NCI-H187 (cell line): ENCODE measurements around the gene NTSR2.

Experiments used
- DNase-seq, 2 experiments: peaks; one replicate each; lab custom pipeline; 2025; lab: John Stamatoyannopoulos, UW

Gene NTSR2

DNA sequence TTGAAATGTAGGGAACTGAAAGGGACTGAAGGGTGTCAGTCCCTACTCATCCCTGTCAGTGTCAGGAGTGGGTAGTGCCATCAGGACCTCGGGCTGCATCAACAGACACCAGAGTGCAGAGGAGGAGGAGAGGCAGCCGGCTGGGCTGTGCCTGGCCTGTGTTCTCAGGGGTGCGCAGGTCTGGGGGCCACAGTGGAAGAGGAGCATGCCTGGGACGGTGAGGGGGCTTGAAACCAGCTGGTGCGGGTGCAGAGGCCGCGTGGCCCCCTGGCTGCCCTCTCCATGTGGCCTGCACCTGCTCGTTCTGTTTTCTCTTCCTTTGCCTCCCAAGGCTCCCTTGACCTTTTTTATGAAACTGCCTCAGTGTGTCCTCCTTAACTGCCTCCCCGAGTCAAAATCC, 41.3 kb downstream of the NTSR2 start:
- no peak for DNase-seq

DNA sequence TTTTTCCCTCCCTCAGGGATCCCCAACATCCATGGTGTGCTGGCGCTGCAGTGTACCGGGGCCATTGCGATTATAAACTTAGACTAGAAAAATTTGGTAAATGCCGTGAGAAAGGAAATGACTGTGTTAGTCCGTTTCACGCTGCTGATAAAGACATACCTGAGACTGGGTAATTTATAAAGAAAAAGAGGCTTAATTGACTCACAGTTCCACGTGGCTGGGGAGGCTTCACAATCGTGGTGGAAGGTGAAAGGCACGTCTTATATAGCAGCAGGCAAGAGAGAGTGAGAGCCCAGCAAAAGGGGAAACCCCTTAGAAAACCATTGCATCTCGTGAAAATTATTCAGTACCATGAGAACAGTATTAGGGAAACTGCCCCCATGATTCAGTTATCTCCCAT, 44.3 kb downstream of the NTSR2 start:
- DNase-seq = no peak

DNA sequence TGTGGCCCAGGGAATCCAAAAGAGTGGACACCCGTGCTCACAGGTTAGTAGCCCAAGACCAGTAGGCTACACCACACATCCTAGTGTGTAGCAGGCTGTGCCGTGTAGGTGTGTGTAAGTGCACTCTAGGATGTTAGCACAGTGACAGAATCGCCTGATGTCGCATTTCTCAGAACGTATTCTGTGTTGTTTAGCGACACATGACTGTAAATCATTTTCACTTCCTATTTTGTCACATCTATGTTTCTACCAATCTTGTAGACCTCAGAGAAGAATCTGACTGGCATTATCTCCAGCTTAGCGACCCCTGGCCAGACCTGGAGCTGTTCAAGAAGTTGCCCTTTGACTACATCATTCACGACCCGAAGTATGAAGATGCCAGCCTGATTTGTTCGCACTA, 45.1 kb downstream of the NTSR2 start:
- DNase-seq = no peak

DNA sequence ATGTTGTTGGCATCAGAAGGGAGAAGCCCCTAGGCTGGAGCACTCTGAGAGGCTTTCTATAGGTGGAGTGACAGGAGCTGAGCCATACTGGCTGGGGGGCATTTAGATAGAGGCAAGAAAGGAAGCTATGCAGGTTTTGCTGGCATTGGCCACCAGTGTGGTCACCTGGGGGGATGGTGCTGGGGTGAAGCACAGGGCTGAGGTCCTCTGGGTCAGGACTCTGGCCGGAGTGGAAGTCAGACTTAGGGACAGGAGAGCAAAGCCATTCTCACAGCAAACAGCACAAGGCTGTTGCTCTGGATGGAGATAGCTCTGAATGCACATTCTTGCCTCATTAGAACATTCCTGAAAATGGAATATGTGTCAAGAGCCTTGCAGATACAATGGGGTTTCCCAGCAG, 47.4 kb downstream of the NTSR2 start:
- no peak for DNase-seq

DNA sequence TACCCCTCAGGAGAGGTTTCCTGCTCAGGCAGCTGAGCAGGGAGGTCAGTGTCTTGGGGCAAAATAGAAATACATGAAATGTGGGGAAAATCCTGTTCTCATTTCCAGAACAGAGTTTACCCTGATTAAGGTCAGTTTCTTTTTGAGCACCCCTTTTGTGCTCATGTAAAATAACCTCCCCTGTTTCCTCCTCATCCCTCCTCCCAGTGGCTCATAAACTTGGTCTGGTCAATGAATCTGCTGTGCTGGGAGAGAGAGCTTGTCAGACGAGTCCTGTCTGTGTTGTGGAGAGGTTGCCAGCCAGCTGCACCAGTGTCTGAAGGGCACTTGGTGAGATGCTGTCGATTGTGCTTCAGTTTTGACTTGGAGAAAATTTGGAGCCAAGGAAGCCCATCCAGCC, 48.6 kb downstream of the NTSR2 start:
- DNase-seq = no peak

DNA sequence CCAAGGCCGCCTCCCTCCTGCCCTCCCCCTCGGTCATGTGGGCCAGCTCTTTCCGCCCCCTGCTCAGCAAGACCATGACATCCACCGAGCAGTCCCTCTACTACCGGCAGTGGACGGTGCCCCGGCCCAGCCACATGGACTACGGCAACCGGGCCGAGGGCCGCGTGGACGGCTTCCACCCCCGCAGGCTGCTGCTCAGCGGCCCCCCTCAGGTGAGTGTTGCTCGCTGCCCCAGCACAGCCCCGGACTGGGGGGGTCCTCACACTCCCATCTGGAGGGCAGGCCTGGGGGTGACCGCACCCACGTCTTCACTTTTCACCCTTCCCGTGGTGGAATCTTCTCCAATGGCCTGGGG, 51.3 kb downstream of the NTSR2 start:
- no peak for DNase-seq

DNA sequence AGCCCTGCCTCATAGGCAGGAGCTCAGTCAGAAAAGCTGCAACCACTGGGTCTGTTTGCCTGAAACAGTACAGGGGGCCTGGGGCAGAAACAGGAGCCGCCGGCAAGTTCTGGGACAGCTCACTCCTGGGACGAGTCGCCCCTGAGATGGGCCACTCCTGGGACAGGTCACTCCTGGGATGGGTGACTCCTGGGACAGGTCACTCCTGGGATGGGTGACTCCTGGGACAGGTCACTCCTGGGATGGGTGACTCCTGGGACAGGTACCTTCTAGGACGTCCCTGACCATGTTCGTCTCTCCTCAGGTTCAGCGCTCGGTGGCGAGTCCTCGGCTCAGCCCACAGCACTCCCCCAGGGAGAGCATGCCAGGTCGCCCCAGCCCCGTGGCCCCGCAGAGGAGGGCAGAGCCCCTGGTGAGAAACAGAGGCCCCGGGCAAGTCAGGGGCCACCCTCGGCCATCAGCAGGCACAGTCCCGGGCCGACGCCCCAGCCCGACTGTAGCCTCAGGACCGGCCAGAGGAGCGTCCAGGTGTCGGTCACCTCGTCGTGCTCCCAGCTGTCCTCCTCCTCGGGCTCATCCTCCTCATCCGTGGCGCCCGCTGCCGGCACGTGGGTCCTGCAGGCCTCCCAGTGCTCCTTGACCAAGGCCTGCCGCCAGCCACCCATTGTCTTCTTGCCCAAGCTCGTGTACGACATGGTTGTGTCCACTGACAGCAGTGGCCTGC, 51.8 kb downstream of the NTSR2 start:
- DNase-seq = no peak

DNA sequence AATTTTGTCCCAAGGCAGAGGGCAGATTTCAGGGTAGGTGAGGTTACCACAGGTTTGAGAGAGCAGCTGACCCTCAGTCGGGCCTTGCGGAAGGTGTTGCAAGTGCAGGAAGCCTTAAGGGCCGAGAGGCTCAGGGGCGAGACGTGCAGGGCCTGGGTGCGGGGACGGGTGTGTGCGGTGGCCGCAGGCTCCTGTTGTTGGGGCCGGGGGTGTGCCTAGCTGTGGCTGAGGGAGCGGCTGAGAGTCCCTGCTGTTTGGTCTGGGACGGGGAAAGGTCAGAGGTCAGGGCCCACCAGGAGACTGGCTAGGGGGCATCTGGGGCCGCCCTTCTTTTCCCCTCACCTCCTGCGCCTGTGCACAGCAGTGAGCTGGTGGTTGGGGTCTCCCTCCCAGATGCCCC, 52.5 kb downstream of the NTSR2 start:
- DNase-seq = no peak

DNA sequence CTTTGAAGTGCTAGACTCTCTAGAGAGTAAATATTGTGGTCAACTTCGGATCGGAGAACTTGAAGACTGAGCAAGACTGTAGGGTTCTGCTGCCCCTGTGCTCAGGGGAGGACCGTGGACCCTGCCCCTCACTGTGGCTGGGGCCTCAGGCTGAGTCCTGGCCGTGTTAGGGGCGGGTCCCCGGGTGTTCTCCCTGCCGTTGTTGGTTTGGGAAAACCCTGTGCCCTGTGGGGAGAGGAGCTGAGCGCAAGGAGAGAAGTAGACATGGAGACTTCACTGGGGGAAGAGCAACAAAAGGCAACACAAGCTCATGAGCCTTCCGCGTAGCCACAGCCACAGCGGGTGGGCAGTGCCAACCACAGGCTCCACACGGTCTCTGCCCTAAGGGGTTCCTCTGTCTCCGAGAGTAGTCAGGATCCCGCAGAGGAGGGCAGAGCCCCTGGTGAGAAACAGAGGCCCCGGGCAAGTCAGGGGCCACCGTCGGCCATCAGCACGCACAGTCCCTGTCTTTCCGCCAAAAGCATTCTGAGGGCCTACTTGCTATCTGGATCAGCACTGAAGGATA, 53.1 kb downstream of the NTSR2 start:
- no peak for DNase-seq

DNA sequence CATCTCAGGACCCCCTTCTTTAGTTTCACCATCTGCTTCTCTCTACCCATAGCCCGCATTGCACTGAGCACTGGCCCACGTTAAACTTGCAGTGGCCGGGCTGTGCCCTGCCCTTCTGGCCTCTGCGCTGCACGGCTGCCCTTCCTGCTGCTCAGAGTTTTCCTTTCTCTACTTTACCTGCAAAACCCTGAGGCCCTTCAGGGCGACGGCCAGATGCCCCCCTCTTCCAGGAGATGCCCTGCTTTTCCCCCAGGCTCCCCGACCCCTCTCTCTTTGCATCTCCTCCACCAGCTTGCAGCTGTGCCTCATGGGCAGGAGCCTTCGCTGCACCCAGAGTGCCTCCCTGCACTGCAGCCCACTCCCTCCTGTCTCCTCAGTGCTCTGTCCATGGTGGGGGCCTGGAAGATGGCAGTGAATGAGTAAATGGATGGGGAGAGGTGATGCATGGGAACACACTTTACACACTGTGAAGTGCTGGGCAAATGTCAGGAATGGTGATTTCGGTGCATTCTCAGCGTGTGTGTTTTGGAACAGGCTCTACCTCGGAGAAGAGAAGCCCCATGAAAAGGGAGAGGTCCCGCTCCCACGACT, 53.8 kb downstream of the NTSR2 start:
- no peak for DNase-seq

DNA sequence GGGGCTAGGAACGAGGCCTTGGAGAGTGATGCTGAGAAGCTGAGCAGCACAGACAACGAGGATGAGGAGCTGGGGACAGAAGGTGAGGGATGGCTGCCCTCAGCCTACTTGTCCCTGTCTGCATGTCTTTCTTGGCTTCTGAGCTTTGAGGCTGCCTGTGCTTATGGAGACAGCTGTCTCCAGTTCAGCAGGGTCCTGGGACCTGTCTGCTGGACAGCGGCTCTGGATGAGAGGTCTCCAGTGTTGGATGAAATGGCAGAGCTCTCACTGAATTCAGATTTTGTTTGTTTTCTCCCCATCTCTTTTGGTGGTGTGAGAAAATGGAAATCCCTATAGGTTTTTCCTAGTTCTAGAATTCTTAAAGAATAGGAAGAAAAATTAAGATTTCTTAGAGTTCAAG, 54.8 kb downstream of the NTSR2 start:
- no peak for DNase-seq

DNA sequence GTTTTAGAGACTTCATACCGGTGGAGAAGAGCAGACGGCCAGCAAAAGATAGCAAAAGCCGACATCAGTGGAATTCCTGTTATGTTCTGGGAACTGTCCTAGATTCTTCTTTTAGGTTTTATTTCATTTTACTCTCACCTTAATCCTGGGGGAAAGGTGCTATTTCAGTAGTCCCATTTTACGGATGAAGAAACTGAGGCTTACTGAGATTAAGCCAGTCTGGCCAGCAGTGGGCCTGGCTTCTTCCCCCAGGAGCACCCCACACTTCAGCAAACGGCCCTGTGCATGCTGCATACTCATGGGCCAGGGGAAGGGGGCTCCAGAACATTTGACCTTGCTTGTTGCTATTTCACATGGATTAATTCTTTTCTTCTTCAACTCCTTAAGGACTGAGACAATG, 56.7 kb downstream of the NTSR2 start:
- no peak for DNase-seq

DNA sequence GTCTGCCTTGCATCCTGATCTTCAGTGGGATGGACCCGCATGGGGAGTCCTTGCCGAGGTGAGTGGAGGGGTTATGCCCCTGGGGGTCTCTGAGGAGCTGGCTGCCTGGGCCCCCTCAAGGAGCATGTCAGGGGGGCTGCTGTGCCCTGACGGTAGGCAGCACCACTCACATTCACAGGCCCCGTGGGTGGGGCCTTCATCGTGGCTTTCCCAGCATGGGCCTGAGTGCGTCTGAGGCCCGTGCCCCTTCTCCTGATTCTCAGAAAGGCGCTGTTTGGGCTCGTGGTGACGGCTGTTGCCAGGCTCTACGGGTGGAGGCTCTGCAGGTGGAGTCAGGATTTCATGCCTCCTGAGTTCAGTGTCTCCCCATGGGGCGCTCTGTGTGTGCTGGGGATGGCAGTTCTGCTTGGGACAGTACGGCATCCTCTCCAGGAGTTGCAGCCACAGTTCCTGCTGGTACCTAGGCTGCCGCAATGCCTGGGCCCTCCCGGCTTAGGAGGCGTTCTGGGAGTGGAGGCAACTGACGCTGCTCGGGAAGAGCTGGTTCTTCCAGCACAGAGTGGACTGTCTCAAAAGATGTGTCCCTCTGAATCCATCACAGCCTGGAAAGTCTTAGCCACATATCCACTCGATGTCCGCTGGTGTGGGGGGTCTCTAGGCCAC, 57.3 kb downstream of the NTSR2 start:
- DNase-seq = no peak

DNA sequence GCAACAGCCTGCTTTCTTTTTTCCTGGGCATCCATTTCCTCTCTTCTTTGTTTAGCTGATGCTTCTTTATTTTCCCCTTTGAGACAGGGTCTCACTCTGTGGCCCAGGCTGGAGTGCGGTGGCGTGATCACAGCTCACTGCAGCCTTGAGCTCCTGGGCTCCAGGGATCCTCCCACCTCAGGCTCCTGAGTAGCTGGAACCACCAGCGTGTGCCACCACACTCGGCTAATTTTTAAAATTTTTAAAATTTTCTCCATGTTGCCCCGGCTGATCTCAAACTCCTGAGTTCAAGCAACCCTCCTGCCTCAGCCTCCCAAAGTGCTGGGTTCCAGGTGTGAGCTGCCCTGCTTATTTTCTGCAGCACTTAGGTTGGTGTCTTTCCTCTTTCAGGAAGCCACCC, 58.7 kb downstream of the NTSR2 start:
- DNase-seq = no peak

DNA sequence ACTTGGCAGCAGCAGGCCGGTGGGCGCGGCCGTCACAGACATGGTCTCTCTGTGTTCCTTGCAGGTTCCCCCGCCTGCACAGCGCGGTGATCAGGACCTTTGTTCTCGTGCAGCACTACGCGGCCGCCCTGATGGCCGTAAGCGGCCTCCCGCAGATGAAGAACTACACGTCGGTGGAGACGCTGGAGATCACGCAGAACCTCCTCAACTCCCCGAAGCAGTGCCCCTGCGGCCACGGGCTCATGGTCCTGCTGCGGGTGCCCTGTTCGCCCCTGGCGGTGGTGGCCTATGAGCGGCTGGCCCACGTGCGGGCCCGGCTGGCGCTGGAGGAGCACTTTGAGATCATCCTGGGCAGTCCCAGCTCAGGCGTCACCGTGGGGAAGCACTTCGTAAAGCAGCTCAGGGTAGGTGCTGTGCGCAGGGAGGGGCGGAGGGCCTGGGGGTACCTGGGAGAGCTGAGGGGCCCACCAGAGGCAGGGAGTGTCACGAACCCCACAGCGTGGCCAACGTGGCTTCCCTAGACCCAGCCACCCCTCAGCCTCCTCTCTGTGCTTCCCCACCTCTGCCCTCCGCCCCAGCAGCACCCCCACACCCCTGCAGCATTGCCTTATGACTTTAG, 59.3 kb downstream of the NTSR2 start:
- no peak for DNase-seq
